DOHH2 (cell line): ENCODE data around the gene MEDAG.

ENCODE experiments used
- CTCF ChIP-seq: fragments of 200-600 bp; sonication (generic); IDR thresholded peaks from one replicate; pipeline ENCODE4 v1.5.1; 2014; ENCODE audit warnings: antibody characterized with exemption, mild to moderate bottlenecking, low read depth, low read length; ENCODE audit not compliant: poor library complexity, severe bottlenecking
- EZH2phosphoT487 ChIP-seq: fragments of 200-600 bp; sonication (generic); IDR thresholded peaks from 2 replicates; pipeline ENCODE4 v1.6.1; 2017; ENCODE audit warnings: borderline replicate concordance, mild to moderate bottlenecking, antibody characterized with exemption, low read length, moderate library complexity, mixed read lengths

- TF ChIP-seq CTCF: no peak
- TF ChIP-seq EZH2phosphoT487: no peak
These were observed 28.3 kb downstream of the MEDAG start for GRCh38 chr13:30934381-30934780.
